ENCODE measurements around the gene RPL10. TPM values are rescaled to one million over a fixed set of nuclear protein-coding genes. Genes with fewer than 3 reads are reported as not detected.
"Not testable (repeated sequence)": the region's sequence is repeated elsewhere in the genome, so short reads cannot be mapped to it uniquely, and the experiment has no call there.

Gene RPL10
- total and polyA plus RNA-seq, 4 donors: 2,479 to 4,258 (median 3,622) TPM

DNA sequence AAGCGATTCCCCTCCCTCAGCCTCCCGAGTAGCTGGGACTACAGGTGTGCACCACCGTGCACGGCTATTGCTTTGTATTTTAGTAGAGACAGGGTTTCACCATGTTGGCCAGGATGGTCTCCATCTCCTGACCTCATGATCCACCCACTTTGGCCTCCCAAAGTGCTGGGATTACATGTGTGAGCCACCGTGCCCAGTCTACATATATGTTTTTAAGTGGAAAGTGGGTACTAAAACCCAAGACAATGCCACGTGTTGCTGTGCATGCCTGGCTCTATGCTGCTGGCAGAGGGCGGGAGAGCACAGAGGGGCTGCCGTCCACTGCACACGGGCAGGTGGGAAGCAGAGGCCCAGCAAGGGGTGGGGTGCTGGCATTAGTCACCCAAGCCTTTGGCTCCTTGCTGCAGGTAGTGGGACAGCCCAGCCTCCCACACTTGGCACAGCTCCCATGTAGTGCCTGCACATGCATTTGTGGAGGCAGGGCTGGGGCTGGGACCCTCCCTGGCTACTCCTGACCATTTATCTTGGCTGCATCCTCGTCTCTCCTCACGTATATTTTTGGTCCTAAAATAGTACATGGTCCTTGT is 15.6 kb upstream of the RPL10 start:
- TF ChIP-seq, protein P1, sequence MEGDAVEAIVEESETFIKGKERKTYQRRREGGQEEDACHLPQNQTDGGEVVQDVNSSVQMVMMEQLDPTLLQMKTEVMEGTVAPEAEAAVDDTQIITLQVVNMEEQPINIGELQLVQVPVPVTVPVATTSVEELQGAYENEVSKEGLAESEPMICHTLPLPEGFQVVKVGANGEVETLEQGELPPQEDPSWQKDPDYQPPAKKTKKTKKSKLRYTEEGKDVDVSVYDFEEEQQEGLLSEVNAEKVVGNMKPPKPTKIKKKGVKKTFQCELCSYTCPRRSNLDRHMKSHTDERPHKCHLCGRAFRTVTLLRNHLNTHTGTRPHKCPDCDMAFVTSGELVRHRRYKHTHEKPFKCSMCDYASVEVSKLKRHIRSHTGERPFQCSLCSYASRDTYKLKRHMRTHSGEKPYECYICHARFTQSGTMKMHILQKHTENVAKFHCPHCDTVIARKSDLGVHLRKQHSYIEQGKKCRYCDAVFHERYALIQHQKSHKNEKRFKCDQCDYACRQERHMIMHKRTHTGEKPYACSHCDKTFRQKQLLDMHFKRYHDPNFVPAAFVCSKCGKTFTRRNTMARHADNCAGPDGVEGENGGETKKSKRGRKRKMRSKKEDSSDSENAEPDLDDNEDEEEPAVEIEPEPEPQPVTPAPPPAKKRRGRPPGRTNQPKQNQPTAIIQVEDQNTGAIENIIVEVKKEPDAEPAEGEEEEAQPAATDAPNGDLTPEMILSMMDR (IDR thresholded peaks at IDR 0.05; ENCODE audit: control extremely low read depth, extremely low read depth): no peak
- peaks cover 0 to 6% (median under 1%) of the 10 kb centered on the region in 4 donors for H3K36me3 ChIP-seq (ENCODE audit: control insufficient read depth in 4 of 4, insufficient read depth in 4 of 4, low read length in 4 of 4)
- no peak overlapping the region for H3K9ac ChIP-seq (ENCODE audit: insufficient read depth in 1 of 2, low read length in 2 of 2)
- ATAC-seq (ENCODE audit: insufficient read depth, low FRiP score): no peak
- peaks cover 0 to 4% (median 0%) of the 10 kb centered on the region in 4 donors for H3K9me3 ChIP-seq (ENCODE audit: control insufficient read depth in 4 of 4, insufficient read depth in 3 of 4, low read length in 3 of 4)
- WGBS, 2 donors: 78 to 84% methylated on average over 11 of the region's 11 CpGs
- DNase-seq: no peak
- peak overlapping the region in 1 of 2 donors; percentile 47 for H3K27ac ChIP-seq (ENCODE audit: low read depth in 1 of 2, low read length in 1 of 2)
- H3K4me1 ChIP-seq (ENCODE audit: control insufficient read depth in 5 of 5, insufficient read depth in 5 of 5, low read length in 5 of 5): peaks cover 0 to 7% (median 3%) of the 10 kb centered on the region in 5 donors
- H3K27me3 ChIP-seq (ENCODE audit: control insufficient read depth in 3 of 3, insufficient read depth in 3 of 3, low read length in 2 of 3): no peaks in the 10 kb centered on the region
- H3K4me3 ChIP-seq: no peak overlapping the region

GRCh38 chrX:154383359-154384283 is 14.6 kb upstream of the RPL10 start:
- WGBS, 2 donors: 65 to 69% methylated on average over 8 to 14 of the region's 14 CpGs
- DNase-seq: peak in 1 of 3 donors; percentile 12
- Histone ChIP-seq H3K4me3 (no peak overlapping the region), H3K36me3 (ENCODE audit: control insufficient read depth in 4 of 4, insufficient read depth in 4 of 4, low read length in 4 of 4) (peaks cover 0 to 6% (median under 1%) of the 10 kb centered on the region in 4 donors), H3K4me1 (ENCODE audit: control insufficient read depth in 5 of 5, insufficient read depth in 5 of 5, low read length in 5 of 5) (peaks cover 0 to 5% (median 3%) of the 10 kb centered on the region in 5 donors), H3K9me3 (ENCODE audit: control insufficient read depth in 4 of 4, insufficient read depth in 3 of 4, low read length in 3 of 4) (peaks cover 0 to 4% (median 0%) of the 10 kb centered on the region in 4 donors), H3K27me3 (ENCODE audit: control insufficient read depth in 3 of 3, insufficient read depth in 3 of 3, low read length in 2 of 3) (no peaks in the 10 kb centered on the region), H3K9ac (ENCODE audit: insufficient read depth in 1 of 2, low read length in 2 of 2) (no peak overlapping the region), H3K27ac (ENCODE audit: low read depth in 1 of 2, low read length in 1 of 2) (no peak overlapping the region)
- TF ChIP-seq, protein P1 (IDR thresholded peaks at IDR 0.05; ENCODE audit: control extremely low read depth, extremely low read depth): no peak
- no peak for ATAC-seq (ENCODE audit: insufficient read depth, low FRiP score)

DNA sequence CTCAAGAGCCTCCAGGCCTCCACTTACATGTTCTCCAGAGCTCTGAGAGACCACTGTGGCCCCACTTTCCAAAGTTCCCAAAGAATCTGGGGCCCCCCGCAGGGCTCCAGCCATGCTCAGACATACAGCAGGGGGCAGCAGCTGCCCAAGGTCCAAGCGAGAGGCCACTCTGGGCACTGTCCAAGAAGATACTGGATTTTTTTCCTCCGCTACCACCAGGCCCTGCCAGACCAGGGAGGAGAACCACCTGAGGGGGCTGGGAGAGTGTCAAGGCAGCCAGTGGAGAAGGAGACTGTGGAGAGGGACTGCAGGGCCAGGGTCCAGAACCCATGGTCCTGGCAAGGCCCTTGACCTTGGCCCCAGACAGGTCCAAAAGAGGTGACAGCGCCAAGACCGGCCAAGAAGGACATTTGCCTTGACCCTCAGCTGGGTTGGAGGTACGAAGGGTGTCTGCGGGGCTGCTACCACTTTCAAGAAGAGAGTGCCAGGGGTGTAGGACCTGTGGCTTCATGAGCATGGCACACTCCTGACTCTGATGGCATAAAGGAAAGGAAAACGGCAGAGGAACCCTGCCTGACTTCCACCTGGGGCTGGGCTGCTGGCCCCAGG is 13.8 kb upstream of the RPL10 start:
- Histone ChIP-seq H3K9ac (ENCODE audit: insufficient read depth in 1 of 2, low read length in 2 of 2) (no peak overlapping the region), H3K4me3 (no peak overlapping the region), H3K27ac (ENCODE audit: low read depth in 1 of 2, low read length in 1 of 2) (no peak overlapping the region), H3K4me1 (ENCODE audit: control insufficient read depth in 5 of 5, insufficient read depth in 5 of 5, low read length in 5 of 5) (peaks cover 0 to 5% (median 3%) of the 10 kb centered on the region in 5 donors), H3K36me3 (ENCODE audit: control insufficient read depth in 4 of 4, insufficient read depth in 4 of 4, low read length in 4 of 4) (peaks cover 0 to 6% (median under 1%) of the 10 kb centered on the region in 4 donors), H3K27me3 (ENCODE audit: control insufficient read depth in 3 of 3, insufficient read depth in 3 of 3, low read length in 2 of 3) (no peaks in the 10 kb centered on the region), H3K9me3 (ENCODE audit: control insufficient read depth in 4 of 4, insufficient read depth in 3 of 4, low read length in 3 of 4) (no peaks in the 10 kb centered on the region)
- DNase-seq (peak in 2 of 3 donors; percentile 25 to 39), ATAC-seq (ENCODE audit: insufficient read depth, low FRiP score) (no peak)
- TF ChIP-seq, protein P1 (IDR thresholded peaks at IDR 0.05; ENCODE audit: control extremely low read depth, extremely low read depth): no peak
- WGBS, 2 donors: 61 to 69% methylated on average over 6 to 8 of the region's 8 CpGs

- H3K4me1 ChIP-seq (ENCODE audit: control insufficient read depth in 5 of 5, insufficient read depth in 5 of 5, low read length in 5 of 5); H3K4me3 ChIP-seq; DNase-seq; H3K9ac ChIP-seq (ENCODE audit: insufficient read depth in 1 of 2, low read length in 2 of 2); H3K9me3 ChIP-seq (ENCODE audit: control insufficient read depth in 4 of 4, insufficient read depth in 3 of 4, low read length in 3 of 4); H3K27ac ChIP-seq (ENCODE audit: low read depth in 1 of 2, low read length in 1 of 2); H3K27me3 ChIP-seq (ENCODE audit: control insufficient read depth in 3 of 3, insufficient read depth in 3 of 3, low read length in 2 of 3); H3K36me3 ChIP-seq (ENCODE audit: control insufficient read depth in 4 of 4, insufficient read depth in 4 of 4, low read length in 4 of 4): not testable (repeated sequence)
- no CpG with 5 or more reads among the region's 20 CpGs for WGBS, 2 donors
- peak; percentile 19 for ATAC-seq (ENCODE audit: insufficient read depth, low FRiP score)
These were observed 10.1 kb upstream of the RPL10 start for GRCh38 chrX:154388094-154388493.

GRCh38 chrX:154388649-154389048 is 9.5 kb upstream of the RPL10 start:
- H3K4me3 ChIP-seq; H3K4me1 ChIP-seq (ENCODE audit: control insufficient read depth in 5 of 5, insufficient read depth in 5 of 5, low read length in 5 of 5); H3K36me3 ChIP-seq (ENCODE audit: control insufficient read depth in 4 of 4, insufficient read depth in 4 of 4, low read length in 4 of 4); H3K9me3 ChIP-seq (ENCODE audit: control insufficient read depth in 4 of 4, insufficient read depth in 3 of 4, low read length in 3 of 4); ATAC-seq (ENCODE audit: insufficient read depth, low FRiP score); H3K27me3 ChIP-seq (ENCODE audit: control insufficient read depth in 3 of 3, insufficient read depth in 3 of 3, low read length in 2 of 3); H3K9ac ChIP-seq (ENCODE audit: insufficient read depth in 1 of 2, low read length in 2 of 2); DNase-seq; H3K27ac ChIP-seq (ENCODE audit: low read depth in 1 of 2, low read length in 1 of 2): not testable (repeated sequence)
- no CpG with 5 or more reads among the region's 16 CpGs for WGBS, 2 donors

Data from lung (tissue), 12 donors.